ENCODE data around the gene WDR5B.
"Not testable (repeated sequence)": the region's sequence is repeated elsewhere in the genome, so short reads cannot be mapped to it uniquely, and the experiment has no call there.

Gene WDR5B

GRCh38 chr3:122407946-122408345, 7.9 kb downstream of the WDR5B start:
- DNase-seq: no peak

- no peak for DNase-seq
Observed at GRCh38 chr3:122406198-122406597, 9.7 kb downstream of the WDR5B start.

- DNase-seq: no peak
Observed at GRCh38 chr3:122405015-122405414, 10.8 kb downstream of the WDR5B start.

- no peak for DNase-seq
Observed at GRCh38 chr3:122403489-122403888, 12.4 kb downstream of the WDR5B start.

- DNase-seq: no peak
Observed at GRCh38 chr3:122398920-122399319, 16.9 kb downstream of the WDR5B start.

GRCh38 chr3:122397201-122397600, 18.7 kb downstream of the WDR5B start:
- DNase-seq: no peak

GRCh38 chr3:122396511-122396910, 19.4 kb downstream of the WDR5B start:
- no peak for DNase-seq

- no peak for DNase-seq
Observed at GRCh38 chr3:122395582-122395981, 20.3 kb downstream of the WDR5B start.

- DNase-seq: no peak
Observed at GRCh38 chr3:122394173-122394572, 21.7 kb downstream of the WDR5B start.

- peak in 1 of 2 experiments; percentile 2 for DNase-seq
Observed at GRCh38 chr3:122392868-122393844, 22.7 kb downstream of the WDR5B start.

GRCh38 chr3:122391681-122392446, 24.0 kb downstream of the WDR5B start:
- DNase-seq: no peak

- DNase-seq: no peak
Observed at GRCh38 chr3:122390665-122391064, 25.2 kb downstream of the WDR5B start.

GRCh38 chr3:122389892-122390291, 26.0 kb downstream of the WDR5B start:
- DNase-seq: no peak

- no peak for DNase-seq
Observed at GRCh38 chr3:122389197-122389596, 26.7 kb downstream of the WDR5B start.

- no peak for DNase-seq
Observed at GRCh38 chr3:122387709-122388108, 28.2 kb downstream of the WDR5B start.

GRCh38 chr3:122383771-122384697, 31.8 kb downstream of the WDR5B start, which contains the start of gene FAM162A:
Gene FAM162A, plus strand, starts transcription at chr3:122384182. Its CDS starts 84 bp downstream, at chr3:122384266.
- peak; percentile 90 to 91 for DNase-seq

- DNase-seq: peak; percentile 82 to 84
Observed at GRCh38 chr3:122382888-122383666, 32.8 kb downstream of the WDR5B start, which contains the start of gene MIX23. Gene MIX23, minus strand, starts transcription at chr3:122383231. Its CDS starts 7 bp downstream, at chr3:122383224.

GRCh38 chr3:122377975-122378374, 37.9 kb downstream of the WDR5B start:
- DNase-seq: no peak

GRCh38 chr3:122374034-122374433, 41.8 kb downstream of the WDR5B start:
- no peak for DNase-seq

- DNase-seq: no peak
Observed at GRCh38 chr3:122366379-122366749, 49.5 kb downstream of the WDR5B start.

GRCh38 chr3:122365582-122366378, 50.1 kb downstream of the WDR5B start:
- not testable (repeated sequence) for DNase-seq

Data from stimulated activated CD4-positive, alpha-beta T cell treated with anti-CD3 and anti-CD28 coated beads, Interleukin-4, amount 100 ng/mL, for 4 hours (primary cell).